Activated CD8-positive, alpha-beta T cell treated with anti-CD3 and anti-CD28 coated beads for 36 hours (primary cell): ENCODE measurements around the gene CEMIP. TPM values are rescaled to one million over a fixed set of nuclear protein-coding genes. Genes with fewer than 3 reads are reported as not detected.
"Not testable (repeated sequence)": the region's sequence is repeated elsewhere in the genome, so short reads cannot be mapped to it uniquely, and the experiment has no call there.

Source experiments
- ATAC-seq: fragments of 200-7000 bp; cut with Tn5 transposase; one replicate; pipeline ENCODE4 v1.10.0; 2021; ENCODE audit warnings: mild to moderate bottlenecking, moderate library complexity
- CTCF ChIA-PET: fragments of 350-600 bp; sonication (Branson Sonifier 250); formaldehyde crosslinking; loops from one replicate; lab custom pipeline; 2021; ENCODE audit warnings: antibody characterized with exemption; lab: Charles Lee
- POLR2A ChIA-PET: fragments of 350-600 bp; sonication (Branson Sonifier 250); formaldehyde crosslinking; loops from one replicate; lab custom pipeline; 2021; ENCODE audit warnings: antibody characterized with exemption; lab: Charles Lee
- DNase-seq: peaks from one replicate; pipeline ENCODE4 v3.0.0-alpha.2; 2020
- H3K27ac Mint-ChIP-seq: one replicate; pipeline ENCODE4 v1.8.0; 2021; ENCODE audit warnings: mild to moderate bottlenecking, mixed read lengths
- H3K27me3 Mint-ChIP-seq: one replicate; pipeline ENCODE4 v1.8.0; 2021; ENCODE audit warnings: mixed read lengths
- H3K36me3 Mint-ChIP-seq: one replicate; pipeline ENCODE4 v1.8.0; 2021; ENCODE audit warnings: low read depth, mixed read lengths
- H3K4me1 Mint-ChIP-seq: one replicate; pipeline ENCODE4 v1.8.0; 2021; ENCODE audit warnings: low read depth, mixed read lengths
- H3K4me3 Mint-ChIP-seq: one replicate; pipeline ENCODE4 v1.8.0; 2021; ENCODE audit warnings: mild to moderate bottlenecking, moderate library complexity, mixed read lengths
- H3K9me3 Mint-ChIP-seq: one replicate; pipeline ENCODE4 v1.8.0; 2021; ENCODE audit warnings: mixed read lengths
- CTCF ChIP-seq: fragments of 200-600 bp; IDR thresholded peaks from one replicate; pipeline ENCODE4 v1.8.0; 2022; ENCODE audit warnings: antibody characterized with exemption, mild to moderate bottlenecking
- intact Hi-C: fragments of 100-400 bp; cut with micrococcal nuclease; formaldehyde crosslinking; loops from one replicate; pipeline ENCODE4 v1.10.0; 2022
- total RNA-seq, 2 experiments: library from RNA; stranded (reverse); gene quantifications; one replicate each; pipeline ENCODE4 v1.2.3, GENCODE V29; 2021

The CEMIP gene
- total RNA-seq, 2 experiments from 2014 or later: not detected

- DNase-seq: no peak
- CTCF ChIA-PET: no interaction called here
- intact Hi-C loops: no loop called here
- no peak for ATAC-seq
- H3K9me3 Mint-ChIP-seq: no peaks in the 10 kb centered on the region
- no peak for TF ChIP-seq CTCF
- no peaks in the 10 kb centered on the region for H3K27me3 Mint-ChIP-seq
- H3K4me1 Mint-ChIP-seq: peaks cover 8% of the 10 kb centered on the region
- H3K27ac Mint-ChIP-seq: no peak overlapping the region
- POLR2A ChIA-PET: no interaction called here
- peaks cover 16% of the 10 kb centered on the region for H3K36me3 Mint-ChIP-seq
- H3K4me3 Mint-ChIP-seq: no peak overlapping the region
Observed at GRCh38 chr15:80951941-80952340, 172.8 kb downstream of the CEMIP start.

- DNase-seq (no peak), ATAC-seq (no peak)
- H3K27me3 Mint-ChIP-seq: no peaks in the 10 kb centered on the region
- intact Hi-C loops: no loop called here
- CTCF ChIA-PET: no interaction called here
- POLR2A ChIA-PET: no interaction called here
- H3K36me3 Mint-ChIP-seq: peaks cover 23% of the 10 kb centered on the region
- H3K4me1 Mint-ChIP-seq: peaks cover 13% of the 10 kb centered on the region
- H3K4me3 Mint-ChIP-seq: no peak overlapping the region
- no peak overlapping the region for H3K27ac Mint-ChIP-seq
- TF ChIP-seq CTCF: no peak
- H3K9me3 Mint-ChIP-seq: no peaks in the 10 kb centered on the region
Observed at GRCh38 chr15:80953001-80953952, 174.1 kb downstream of the CEMIP start.

- H3K36me3 Mint-ChIP-seq: peaks cover 31% of the 10 kb centered on the region
- no peaks in the 10 kb centered on the region for H3K27me3 Mint-ChIP-seq
- H3K4me1 Mint-ChIP-seq: peaks cover 13% of the 10 kb centered on the region
- ChIA-PET POLR2A (no interaction called here), CTCF (interaction anchor here (5.0 kb wide), 1 partner anchor 16 kb away, joined by 29 read pairs; no protein-coding TSS in a partner anchor)
- TF ChIP-seq CTCF: no peak
- DNase-seq (no peak), ATAC-seq (no peak)
- intact Hi-C loops: no loop called here
- no peaks in the 10 kb centered on the region for H3K9me3 Mint-ChIP-seq
- no peak overlapping the region for H3K27ac Mint-ChIP-seq
- no peak overlapping the region for H3K4me3 Mint-ChIP-seq
Observed at GRCh38 chr15:80953953-80954778, 175.0 kb downstream of the CEMIP start.

DNA sequence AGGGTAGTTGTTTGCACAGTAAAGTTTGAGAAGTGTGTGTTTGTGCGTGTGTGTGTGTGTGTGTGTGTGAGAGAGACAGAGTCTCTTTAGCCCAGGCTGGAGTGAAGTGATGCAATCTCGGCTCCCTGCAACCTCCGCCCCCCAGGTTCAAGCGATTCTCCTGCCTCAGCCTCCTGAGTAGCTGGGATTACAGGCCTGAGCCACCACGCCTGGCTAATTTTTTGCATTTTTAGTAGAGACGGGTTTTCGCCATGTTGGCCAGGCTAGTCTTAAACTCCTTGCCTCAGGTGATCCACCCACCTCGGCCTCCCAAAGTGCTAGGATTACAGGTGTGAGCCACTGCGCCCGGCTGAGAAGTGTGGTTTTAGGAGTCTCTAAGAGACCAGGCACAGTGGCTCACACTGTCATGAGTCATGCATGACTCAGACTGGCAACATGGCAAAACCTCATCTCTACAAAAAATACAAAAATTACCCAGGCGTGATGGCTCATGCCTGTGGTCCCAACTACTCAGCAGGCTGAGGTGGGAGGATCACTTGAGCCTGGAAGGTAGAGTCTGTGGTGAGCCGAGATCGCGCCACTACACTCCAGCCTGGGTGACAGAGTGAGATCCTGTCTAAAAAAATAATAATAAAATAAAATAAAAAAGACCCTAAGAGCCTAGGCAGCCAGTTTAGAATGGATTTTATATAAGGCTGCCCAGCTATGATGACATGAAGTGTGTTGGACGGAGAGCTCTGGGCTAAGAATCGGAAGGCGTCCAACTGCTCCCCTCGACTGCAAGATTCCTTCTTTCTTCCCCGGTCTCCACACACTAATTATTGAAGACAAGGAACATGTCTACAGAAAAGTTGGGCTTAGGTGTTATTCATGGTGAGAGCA is 176.6 kb downstream of the CEMIP start:
- intact Hi-C loops, H3K27me3 Mint-ChIP-seq, H3K9me3 Mint-ChIP-seq, POLR2A ChIA-PET, H3K27ac Mint-ChIP-seq, H3K4me3 Mint-ChIP-seq: not testable (repeated sequence)
- peaks cover 13% of the 10 kb centered on the region for H3K4me1 Mint-ChIP-seq
- CTCF ChIA-PET: interaction anchor here (5.0 kb wide), 1 partner anchor 14 kb away, joined by 29 read pairs; no protein-coding TSS in a partner anchor
- peaks cover 36% of the 10 kb centered on the region for H3K36me3 Mint-ChIP-seq
- ATAC-seq: peak; percentile 97
- DNase-seq: peak; percentile 82

DNA sequence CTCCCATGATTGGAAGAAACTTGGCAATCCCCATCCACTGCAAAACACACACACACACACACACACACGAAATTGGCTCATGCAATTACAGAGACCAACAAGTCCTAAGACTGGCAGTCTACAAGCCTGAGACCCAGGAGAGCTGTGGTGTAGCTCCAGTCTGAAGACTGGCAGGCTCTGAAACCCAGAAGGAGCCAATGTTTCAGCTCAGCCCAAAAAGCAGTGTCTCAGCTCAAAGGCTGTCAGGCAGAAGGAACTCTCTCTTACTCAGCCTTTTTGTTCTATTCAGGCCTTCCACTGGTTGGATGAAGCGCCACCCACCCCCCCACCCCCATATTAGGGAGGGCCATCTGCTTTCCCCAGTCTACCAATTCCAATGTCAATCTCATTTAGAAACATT is 178.4 kb downstream of the CEMIP start:
- Mint-ChIP-seq H3K27me3 (no peaks in the 10 kb centered on the region), H3K4me3 (no peak overlapping the region), H3K36me3 (peaks cover 46% of the 10 kb centered on the region), H3K27ac (no peak overlapping the region), H3K9me3 (no peaks in the 10 kb centered on the region), H3K4me1 (peaks cover 20% of the 10 kb centered on the region)
- DNase-seq (no peak), ATAC-seq (no peak)
- TF ChIP-seq CTCF: no peak
- POLR2A ChIA-PET: no interaction called here
- intact Hi-C loops: no loop called here
- CTCF ChIA-PET: interaction anchor here (1.7 to 5.0 kb wide), 2 partner anchors 12 to 309 kb away, joined by 5 to 29 read pairs; no protein-coding TSS in a partner anchor
